GM23338 (cell line): Measurements from ENCODE around the gene MEGF11. TPM values are rescaled to one million over a fixed set of nuclear protein-coding genes. Genes with fewer than 3 reads are reported as not detected.

ENCODE experiments used
- ATAC-seq: fragments of 200-7000 bp; cut with Tn5 transposase; 3 replicates; pipeline ENCODE4 v1.9.1; 2020
- DNase-seq: peaks from one replicate; pipeline ENCODE4 v3.0.0-alpha.2; 2015; ENCODE audit warnings: low spot score
- H2AFZ ChIP-seq: fragments of 200-600 bp; sonication (generic); 2 replicates; pipeline ENCODE4 v1.8.0; 2016; ENCODE audit warnings: antibody characterized with exemption, mild to moderate bottlenecking, moderate library complexity
- H3F3A ChIP-seq: fragments of 200-600 bp; sonication (generic); replicated peaks from 2 replicates; pipeline ENCODE4 v1.8.0; 2017; ENCODE audit warnings: antibody characterized with exemption, mixed run types, low read depth
- H3K27ac ChIP-seq: fragments of 200-600 bp; sonication (generic); 2 replicates; pipeline ENCODE4 v1.6.1; 2016; ENCODE audit warnings: low read depth
- H3K27me3 ChIP-seq: fragments of 200-600 bp; sonication (generic); 2 replicates; pipeline ENCODE4 v1.8.0; 2016; ENCODE audit warnings: mild to moderate bottlenecking, mixed run types, moderate library complexity; ENCODE audit not compliant: insufficient read depth
- H3K36me3 ChIP-seq: fragments of 200-600 bp; sonication (generic); 2 replicates; pipeline ENCODE4 v1.8.0; 2016; ENCODE audit warnings: mild to moderate bottlenecking; ENCODE audit not compliant: insufficient read depth
- H3K4me1 ChIP-seq: fragments of 200-600 bp; sonication (generic); 2 replicates; pipeline ENCODE4 v1.8.0; 2016; ENCODE audit warnings: mild to moderate bottlenecking, moderate library complexity; ENCODE audit not compliant: insufficient read depth
- H3K4me2 ChIP-seq: fragments of 200-600 bp; sonication (generic); 2 replicates; pipeline ENCODE4 v1.7.1; 2017; ENCODE audit warnings: mixed run types
- H3K4me3 ChIP-seq: fragments of 200-600 bp; sonication (generic); 2 replicates; pipeline ENCODE4 v1.6.1; 2016; ENCODE audit warnings: mixed run types
- H3K79me2 ChIP-seq: fragments of 200-600 bp; sonication (generic); replicated peaks from 2 replicates; pipeline ENCODE4 v1.8.0; 2017; ENCODE audit warnings: mild to moderate bottlenecking; ENCODE audit not compliant: insufficient read depth
- H3K9me2 ChIP-seq: fragments of 200-600 bp; sonication (generic); 2 replicates; pipeline ENCODE4 v1.8.0; 2017; ENCODE audit not compliant: insufficient read depth
- H4K20me1 ChIP-seq: fragments of 200-600 bp; sonication (generic); replicated peaks from 2 replicates; pipeline ENCODE4 v1.8.0; 2017; ENCODE audit warnings: mild to moderate bottlenecking; ENCODE audit not compliant: insufficient read depth
- H3K27ac Mint-ChIP-seq: 2 replicates; pipeline ENCODE4 v1.8.0; 2020; ENCODE audit warnings: inconsistent platforms, mild to moderate bottlenecking, moderate library complexity, mixed read lengths
- H3K27me3 Mint-ChIP-seq: 3 replicates; pipeline ENCODE4 v1.8.0; 2022; ENCODE audit warnings: low read depth, mild to moderate bottlenecking, moderate library complexity, mixed read lengths, inconsistent platforms; ENCODE audit not compliant: insufficient read depth, poor library complexity
- H3K36me3 Mint-ChIP-seq: 3 replicates; pipeline ENCODE4 v1.8.0; 2021; ENCODE audit warnings: low read depth, mild to moderate bottlenecking, inconsistent platforms, moderate library complexity, mixed read lengths
- H3K4me1 Mint-ChIP-seq: 3 replicates; pipeline ENCODE4 v1.8.0; 2020; ENCODE audit warnings: mild to moderate bottlenecking, inconsistent platforms, mixed read lengths
- H3K4me3 Mint-ChIP-seq: 3 replicates; pipeline ENCODE4 v1.8.0; 2021; ENCODE audit warnings: moderate library complexity, mild to moderate bottlenecking, inconsistent platforms, mixed read lengths
- H3K9me3 Mint-ChIP-seq: 3 replicates; pipeline ENCODE4 v1.8.0; 2020; ENCODE audit warnings: moderate library complexity, mild to moderate bottlenecking, inconsistent platforms, mixed read lengths
- CREB1 ChIP-seq: fragments of 250-450 bp; sonication (Bioruptor Pico); IDR thresholded peaks from 2 replicates; pipeline ENCODE4 v1.5.0; 2020; ENCODE audit warnings: low read depth, mild to moderate bottlenecking, moderate library complexity
- CTCF ChIP-seq, 2 experiments: fragments of 200-600 bp in 1 of 2; sonication (generic) in 1 of 2; conservative IDR thresholded peaks; 2 replicates each; pipeline versions ENCODE4 v1.5.1 to v1.6.1; 2016 to 2017; ENCODE audit warnings: antibody characterized with exemption in 2 of 2, low read depth in 2 of 2, mild to moderate bottlenecking in 2 of 2, moderate library complexity in 1 of 2
- ETS1 ChIP-seq: IDR thresholded peaks from 2 replicates; pipeline ENCODE4 v1.6.1; 2016; ENCODE audit warnings: antibody characterized with exemption
- EZH2 ChIP-seq: fragments of 200-600 bp; sonication (generic); IDR thresholded peaks from one replicate; pipeline ENCODE4 v1.8.0; 2017; ENCODE audit warnings: antibody characterized with exemption, mild to moderate bottlenecking, low read depth; ENCODE audit not compliant: unreplicated experiment
- EZH2phosphoT487 ChIP-seq: fragments of 200-600 bp; sonication (generic); IDR thresholded peaks from one replicate; pipeline ENCODE4 v1.8.1; 2018; ENCODE audit warnings: antibody characterized with exemption; ENCODE audit not compliant: unreplicated experiment
- JUNB ChIP-seq: IDR thresholded peaks from one replicate; pipeline ENCODE4 v1.6.1; 2016; ENCODE audit warnings: antibody characterized with exemption; ENCODE audit not compliant: unreplicated experiment
- NANOG ChIP-seq: IDR thresholded peaks from 2 replicates; pipeline ENCODE4 v1.6.1; 2016; ENCODE audit warnings: antibody characterized with exemption, borderline replicate concordance
- POLR2AphosphoS5 ChIP-seq: IDR thresholded peaks from 2 replicates; pipeline ENCODE4 v1.6.1; 2016; ENCODE audit warnings: antibody characterized with exemption, low read depth
- STAT1 ChIP-seq: IDR thresholded peaks from one replicate; pipeline ENCODE4 v1.6.1; 2016; ENCODE audit warnings: antibody characterized with exemption; ENCODE audit not compliant: unreplicated experiment
- ZNF114 ChIP-seq: fragments of 250-450 bp; sonication (Bioruptor Pico); IDR thresholded peaks from 2 replicates; pipeline ENCODE4 v1.5.0; 2020; ENCODE audit warnings: mild to moderate bottlenecking, moderate library complexity
- ZNF331 ChIP-seq: fragments of 250-450 bp; sonication (Bioruptor Pico); IDR thresholded peaks from 2 replicates; pipeline ENCODE4 v1.5.0; 2020; ENCODE audit warnings: low read depth, mild to moderate bottlenecking, moderate library complexity
- ZNF462 ChIP-seq: fragments of 250-450 bp; sonication (Bioruptor Pico); IDR thresholded peaks from 2 replicates; pipeline ENCODE4 v1.5.0; 2020; ENCODE audit warnings: mild to moderate bottlenecking, moderate library complexity
- polyA plus RNA-seq: library from polyadenylated mRNA; unstranded; fragments of >200 nt; fragmentation: Nextera tagmentation; extraction: Ambion mirVana; gene quantifications from 2 replicates; pipeline ENCODE4 v1.2.1, GENCODE V29; 2016
- total RNA-seq: library from RNA; depleted of rRNA; stranded (reverse); fragments of >200 nt; shearing (Covaris generic); gene quantifications from 2 replicates; pipeline ENCODE4 v1.2.3, GENCODE V29; 2014
- TF ChIP-seq, protein P1 (sequence below): IDR thresholded peaks from one replicate; pipeline ENCODE4 v1.6.1; 2018; ENCODE audit warnings: antibody characterized with exemption; ENCODE audit not compliant: unreplicated experiment

Gene MEGF11
- total and polyA plus RNA-seq, 2 experiments from 2014 or later = 1.3 to 1.9 TPM

GRCh38 chr15:66292571-66293418, 39.2 kb upstream of the MEGF11 start:
- Histone ChIP-seq H2AFZ (peak overlapping the region; percentile 97), H3K79me2 (peaks cover 9% of the 10 kb centered on the region; the same call in 1 of the 2 replicates), H3K4me1 (peaks cover 29% of the 10 kb centered on the region), H4K20me1 (no peaks in the 10 kb centered on the region), H3K4me3 (peak overlapping the region; percentile 80), H3K4me2 (peak overlapping the region; percentile 89), H3K9me2 (no peaks in the 10 kb centered on the region), H3F3A (no peaks in the 10 kb centered on the region; the same call in 1 of the 2 replicates), H3K36me3 (no peaks in the 10 kb centered on the region), H3K27me3 (no peaks in the 10 kb centered on the region), H3K27ac (no peak overlapping the region)
- Mint-ChIP-seq H3K9me3 (no peaks in the 10 kb centered on the region), H3K4me1 (peaks cover 35% of the 10 kb centered on the region), H3K27me3 (peaks cover 2% of the 10 kb centered on the region), H3K27ac (no peak overlapping the region), H3K36me3 (peaks cover 3% of the 10 kb centered on the region; the same call in 2 of the 3 replicates), H3K4me3 (peak overlapping the region; percentile 80)
- DNase-seq = no peak
- no peak for TF ChIP-seq EZH2
- no peak for TF ChIP-seq CREB1
- TF ChIP-seq, protein P1, sequence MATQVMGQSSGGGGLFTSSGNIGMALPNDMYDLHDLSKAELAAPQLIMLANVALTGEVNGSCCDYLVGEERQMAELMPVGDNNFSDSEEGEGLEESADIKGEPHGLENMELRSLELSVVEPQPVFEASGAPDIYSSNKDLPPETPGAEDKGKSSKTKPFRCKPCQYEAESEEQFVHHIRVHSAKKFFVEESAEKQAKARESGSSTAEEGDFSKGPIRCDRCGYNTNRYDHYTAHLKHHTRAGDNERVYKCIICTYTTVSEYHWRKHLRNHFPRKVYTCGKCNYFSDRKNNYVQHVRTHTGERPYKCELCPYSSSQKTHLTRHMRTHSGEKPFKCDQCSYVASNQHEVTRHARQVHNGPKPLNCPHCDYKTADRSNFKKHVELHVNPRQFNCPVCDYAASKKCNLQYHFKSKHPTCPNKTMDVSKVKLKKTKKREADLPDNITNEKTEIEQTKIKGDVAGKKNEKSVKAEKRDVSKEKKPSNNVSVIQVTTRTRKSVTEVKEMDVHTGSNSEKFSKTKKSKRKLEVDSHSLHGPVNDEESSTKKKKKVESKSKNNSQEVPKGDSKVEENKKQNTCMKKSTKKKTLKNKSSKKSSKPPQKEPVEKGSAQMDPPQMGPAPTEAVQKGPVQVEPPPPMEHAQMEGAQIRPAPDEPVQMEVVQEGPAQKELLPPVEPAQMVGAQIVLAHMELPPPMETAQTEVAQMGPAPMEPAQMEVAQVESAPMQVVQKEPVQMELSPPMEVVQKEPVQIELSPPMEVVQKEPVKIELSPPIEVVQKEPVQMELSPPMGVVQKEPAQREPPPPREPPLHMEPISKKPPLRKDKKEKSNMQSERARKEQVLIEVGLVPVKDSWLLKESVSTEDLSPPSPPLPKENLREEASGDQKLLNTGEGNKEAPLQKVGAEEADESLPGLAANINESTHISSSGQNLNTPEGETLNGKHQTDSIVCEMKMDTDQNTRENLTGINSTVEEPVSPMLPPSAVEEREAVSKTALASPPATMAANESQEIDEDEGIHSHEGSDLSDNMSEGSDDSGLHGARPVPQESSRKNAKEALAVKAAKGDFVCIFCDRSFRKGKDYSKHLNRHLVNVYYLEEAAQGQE = no peak
- TF ChIP-seq POLR2AphosphoS5 = no peak
- TF ChIP-seq ETS1 = no peak
- no peak for TF ChIP-seq NANOG
- no peak for TF ChIP-seq EZH2phosphoT487
- no peak for TF ChIP-seq ZNF331 (CRISPR knock-in tag)
- TF ChIP-seq ZNF114 (CRISPR knock-in tag) = no peak
- TF ChIP-seq STAT1 = no peak
- TF ChIP-seq JUNB = no peak
- no peak for TF ChIP-seq CTCF (conservative IDR thresholded peaks at IDR 0.05; ENCODE audit: low read depth in 2 of 2)
- TF ChIP-seq ZNF462 = no peak
- ATAC-seq = no peak
